SK-N-SH treated with all-trans-retinoic acid at 6 μM for 48 hours (cell line): ENCODE results near the gene ATP11A.
A peak's percentile ranks its signal among the peaks of the same experiment; 100 is the strongest.

Experiments
- ATAC-seq: fragments of 200-7000 bp; cut with Tn5 transposase; 3 replicates; pipeline ENCODE4 v1.9.1; 2020; ENCODE audit warnings: mild to moderate bottlenecking, moderate library complexity
- ARNTL ChIP-seq: fragments of 450-650 bp; formaldehyde crosslinking; IDR thresholded peaks from 2 replicates; pipeline ENCODE4 v1.5.0; 2020; ENCODE audit warnings: low read depth, mild to moderate bottlenecking, moderate library complexity, borderline replicate concordance
- BACH2 ChIP-seq: fragments of 250-450 bp; sonication (Bioruptor Pico); IDR thresholded peaks from 2 replicates; pipeline ENCODE4 v1.9.0; 2021; ENCODE audit warnings: mild to moderate bottlenecking, borderline replicate concordance
- CREB5 ChIP-seq: fragments of 250-450 bp; sonication (Bioruptor Pico); IDR thresholded peaks from 2 replicates; pipeline ENCODE4 v1.5.1; 2020; ENCODE audit warnings: low read depth, mild to moderate bottlenecking, moderate library complexity
- GLIS3 ChIP-seq: fragments of 250-450 bp; sonication (Bioruptor Pico); IDR thresholded peaks from 2 replicates; pipeline ENCODE4 v1.5.0; 2020; ENCODE audit warnings: mild to moderate bottlenecking, moderate library complexity
- ISL1 ChIP-seq: fragments of 250-450 bp; sonication (Bioruptor Pico); IDR thresholded peaks from 2 replicates; pipeline ENCODE4 v2.1.2; 2022; ENCODE audit warnings: mild to moderate bottlenecking, moderate library complexity
- OSR1 ChIP-seq: fragments of 250-450 bp; sonication (Bioruptor Pico); IDR thresholded peaks from 2 replicates; pipeline ENCODE4 v1.8.0; 2022; ENCODE audit warnings: moderate library complexity, mild to moderate bottlenecking, inconsistent platforms
- PATZ1 ChIP-seq: fragments of 250-450 bp; sonication (Bioruptor Pico); IDR thresholded peaks from 2 replicates; pipeline ENCODE4 v1.8.0; 2020; ENCODE audit warnings: mild to moderate bottlenecking, moderate library complexity, borderline replicate concordance
- PPARA ChIP-seq: fragments of 250-450 bp; sonication (Bioruptor Pico); IDR thresholded peaks from 2 replicates; pipeline ENCODE4 v1.5.0; 2020; ENCODE audit warnings: mild to moderate bottlenecking, borderline replicate concordance
- SNAI2 ChIP-seq: fragments of 250-450 bp; sonication (Bioruptor Pico); IDR thresholded peaks from 2 replicates; pipeline ENCODE4 v1.5.0; 2020; ENCODE audit warnings: mild to moderate bottlenecking, moderate library complexity
- TCF4 ChIP-seq: fragments of 250-450 bp; sonication (Bioruptor Pico); IDR thresholded peaks from 2 replicates; pipeline ENCODE4 v1.8.0; 2021; ENCODE audit warnings: mild to moderate bottlenecking, moderate library complexity, borderline replicate concordance
- TOX ChIP-seq: fragments of 250-450 bp; sonication (Bioruptor Pico); IDR thresholded peaks from 2 replicates; pipeline ENCODE4 v1.8.0; 2021; ENCODE audit warnings: mild to moderate bottlenecking, moderate library complexity, borderline replicate concordance
- TSHZ2 ChIP-seq: fragments of 250-450 bp; sonication (Bioruptor Pico); IDR thresholded peaks from 2 replicates; pipeline ENCODE4 v1.5.0; 2020; ENCODE audit warnings: mild to moderate bottlenecking, moderate library complexity
- ZC3H10 ChIP-seq: fragments of 250-450 bp; sonication (Bioruptor Pico); IDR thresholded peaks from 2 replicates; pipeline ENCODE4 v1.5.1; 2021; ENCODE audit warnings: mild to moderate bottlenecking, moderate library complexity
- ZFP3 ChIP-seq: fragments of 250-450 bp; sonication (Bioruptor Pico); IDR thresholded peaks from 2 replicates; pipeline ENCODE4 v1.5.0; 2020; ENCODE audit warnings: mild to moderate bottlenecking, moderate library complexity
- ZFP30 ChIP-seq: fragments of 450-650 bp; formaldehyde crosslinking; IDR thresholded peaks from 2 replicates; pipeline ENCODE4 v1.5.0; 2022; ENCODE audit warnings: mild to moderate bottlenecking, moderate library complexity
- ZNF565 ChIP-seq: fragments of 450-650 bp; formaldehyde crosslinking; conservative IDR thresholded peaks from 2 replicates; pipeline ENCODE4 v1.5.0; 2020; ENCODE audit warnings: low read depth, mild to moderate bottlenecking, moderate library complexity
- ZNF70 ChIP-seq: fragments of 450-650 bp; formaldehyde crosslinking; IDR thresholded peaks from 2 replicates; pipeline ENCODE4 v1.5.0; 2020; ENCODE audit warnings: mild to moderate bottlenecking, moderate library complexity
- TF ChIP-seq, protein P1 (sequence below): fragments of 250-450 bp; sonication (Bioruptor Pico); IDR thresholded peaks from 2 replicates; pipeline ENCODE4 v1.8.0; 2021; ENCODE audit warnings: low read depth, mild to moderate bottlenecking, moderate library complexity, borderline replicate concordance
- TF ChIP-seq, protein P2 (sequence below): fragments of 250-450 bp; sonication (Bioruptor Pico); IDR thresholded peaks from 2 replicates; pipeline ENCODE4 v1.5.1; 2021; ENCODE audit warnings: mild to moderate bottlenecking, moderate library complexity

ATP11A gene

DNA sequence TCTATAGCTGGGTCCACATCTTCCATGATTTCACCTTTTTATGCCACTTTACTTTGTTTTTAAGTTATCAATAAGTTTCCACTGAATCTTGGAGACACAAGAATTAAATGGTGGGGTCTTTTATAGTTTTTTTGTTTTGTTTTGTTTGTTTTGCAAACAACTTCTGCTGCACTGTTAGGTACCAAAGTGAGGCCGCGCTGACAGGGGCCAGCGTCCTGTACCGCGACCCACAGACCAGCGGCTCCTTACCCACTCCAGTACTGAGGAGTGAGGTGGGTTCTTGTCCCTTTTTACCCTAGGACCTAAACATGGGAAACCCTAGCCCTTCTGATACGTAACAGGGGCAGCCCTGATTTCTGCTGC lies 203.3 kb downstream of the ATP11A start:
- ATAC-seq = no peak
- no peak for TF ChIP-seq SNAI2 (CRISPR knock-in tag)
- no peak for TF ChIP-seq CREB5 (CRISPR knock-in tag)
- no peak for TF ChIP-seq OSR1 (CRISPR knock-in tag)
- no peak for TF ChIP-seq ZFP30 (CRISPR knock-in tag)
- TF ChIP-seq, protein P1, sequence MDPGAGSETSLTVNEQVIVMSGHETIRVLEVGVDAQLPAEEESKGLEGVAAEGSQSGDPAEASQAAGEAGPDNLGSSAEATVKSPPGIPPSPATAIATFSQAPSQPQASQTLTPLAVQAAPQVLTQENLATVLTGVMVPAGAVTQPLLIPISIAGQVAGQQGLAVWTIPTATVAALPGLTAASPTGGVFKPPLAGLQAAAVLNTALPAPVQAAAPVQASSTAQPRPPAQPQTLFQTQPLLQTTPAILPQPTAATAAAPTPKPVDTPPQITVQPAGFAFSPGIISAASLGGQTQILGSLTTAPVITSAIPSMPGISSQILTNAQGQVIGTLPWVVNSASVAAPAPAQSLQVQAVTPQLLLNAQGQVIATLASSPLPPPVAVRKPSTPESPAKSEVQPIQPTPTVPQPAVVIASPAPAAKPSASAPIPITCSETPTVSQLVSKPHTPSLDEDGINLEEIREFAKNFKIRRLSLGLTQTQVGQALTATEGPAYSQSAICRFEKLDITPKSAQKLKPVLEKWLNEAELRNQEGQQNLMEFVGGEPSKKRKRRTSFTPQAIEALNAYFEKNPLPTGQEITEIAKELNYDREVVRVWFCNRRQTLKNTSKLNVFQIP = no peak
- no peak for TF ChIP-seq ZC3H10 (CRISPR knock-in tag)

- TF ChIP-seq ARNTL (CRISPR knock-in tag) (no peak), TSHZ2 (CRISPR knock-in tag) (no peak), TCF4 (CRISPR knock-in tag) (no peak), BACH2 (CRISPR knock-in tag) (no peak), GLIS3 (CRISPR knock-in tag) (no peak), PPARA (CRISPR knock-in tag) (no peak), ZNF70 (CRISPR knock-in tag) (no peak), ZFP30 (CRISPR knock-in tag) (no peak), PATZ1 (CRISPR knock-in tag) (no peak), ZNF565 (no peak), ISL1 (CRISPR knock-in tag) (no peak), ZFP3 (no peak)
- TF ChIP-seq, protein P1 = no peak
- peak; percentile 9; the same call in 2 of the 3 replicates for ATAC-seq
Measured at GRCh38 chr13:112893570-112894422, 204.0 kb downstream of the ATP11A start.

GRCh38 chr13:112894423-112894672 lies 204.5 kb downstream of the ATP11A start:
- no peak; the same call in 2 of the 3 replicates for ATAC-seq
- TF ChIP-seq TCF4 (CRISPR knock-in tag) (no peak), TSHZ2 (CRISPR knock-in tag) (no peak), ZFP30 (CRISPR knock-in tag) (no peak), BACH2 (CRISPR knock-in tag) (no peak), ISL1 (CRISPR knock-in tag) (no peak), GLIS3 (CRISPR knock-in tag) (no peak), CREB5 (CRISPR knock-in tag) (no peak), ZC3H10 (CRISPR knock-in tag) (no peak), TOX (no peak)
- TF ChIP-seq, protein P2, sequence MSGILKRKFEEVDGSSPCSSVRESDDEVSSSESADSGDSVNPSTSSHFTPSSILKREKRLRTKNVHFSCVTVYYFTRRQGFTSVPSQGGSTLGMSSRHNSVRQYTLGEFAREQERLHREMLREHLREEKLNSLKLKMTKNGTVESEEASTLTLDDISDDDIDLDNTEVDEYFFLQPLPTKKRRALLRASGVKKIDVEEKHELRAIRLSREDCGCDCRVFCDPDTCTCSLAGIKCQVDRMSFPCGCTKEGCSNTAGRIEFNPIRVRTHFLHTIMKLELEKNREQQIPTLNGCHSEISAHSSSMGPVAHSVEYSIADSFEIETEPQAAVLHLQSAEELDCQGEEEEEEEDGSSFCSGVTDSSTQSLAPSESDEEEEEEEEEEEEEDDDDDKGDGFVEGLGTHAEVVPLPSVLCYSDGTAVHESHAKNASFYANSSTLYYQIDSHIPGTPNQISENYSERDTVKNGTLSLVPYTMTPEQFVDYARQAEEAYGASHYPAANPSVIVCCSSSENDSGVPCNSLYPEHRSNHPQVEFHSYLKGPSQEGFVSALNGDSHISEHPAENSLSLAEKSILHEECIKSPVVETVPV (CRISPR knock-in tag) = no peak
- TF ChIP-seq, protein P1 = no peak
